MM.1S (cell line): ENCODE data around the gene MEGF10.

Experiments
- DNase-seq: peaks from one replicate; pipeline ENCODE4 v3.0.0-alpha.2; 2015
- H2AFZ ChIP-seq: fragments of 300-600 bp; sonication (generic); 2 replicates; pipeline ENCODE4 v1.6.0; 2016; ENCODE audit warnings: antibody characterized with exemption, low read length
- H3F3A ChIP-seq: fragments of 300-600 bp; sonication (generic); 2 replicates; pipeline ENCODE4 v1.6.1; 2016; ENCODE audit warnings: mild to moderate bottlenecking, antibody characterized with exemption, low read length, moderate library complexity, mixed read lengths; ENCODE audit not compliant: insufficient read depth
- H3K27ac ChIP-seq: fragments of 300-600 bp; sonication (generic); 2 replicates; pipeline ENCODE4 v1.5.1; 2016; ENCODE audit warnings: mild to moderate bottlenecking, low read length
- H3K27me3 ChIP-seq: fragments of 300-600 bp; sonication (generic); replicated peaks from 2 replicates; pipeline ENCODE4 v1.6.0; 2016; ENCODE audit warnings: low read length; ENCODE audit not compliant: insufficient read depth
- H3K36me3 ChIP-seq: fragments of 300-600 bp; sonication (generic); replicated peaks from 2 replicates; pipeline ENCODE4 v1.6.1; 2016; ENCODE audit warnings: mild to moderate bottlenecking, low read length, mixed read lengths; ENCODE audit not compliant: insufficient read depth
- H3K4me1 ChIP-seq: fragments of 300-600 bp; sonication (generic); 2 replicates; pipeline ENCODE4 v1.6.1; 2016; ENCODE audit warnings: low read length, mixed read lengths
- H3K4me2 ChIP-seq: fragments of 300-600 bp; sonication (generic); 2 replicates; pipeline ENCODE4 v1.6.0; 2016; ENCODE audit warnings: low read depth, low read length
- H3K4me3 ChIP-seq: fragments of 300-600 bp; sonication (generic); 2 replicates; pipeline ENCODE4 v1.5.1; 2016; ENCODE audit warnings: low read length, mixed read lengths
- H3K79me2 ChIP-seq: fragments of 300-600 bp; sonication (generic); 2 replicates; pipeline ENCODE4 v1.6.1; 2016; ENCODE audit warnings: mixed run types, low read length, mixed read lengths
- H3K9ac ChIP-seq: fragments of 300-600 bp; sonication (generic); 2 replicates; pipeline ENCODE4 v1.6.1; 2016; ENCODE audit warnings: low read length, mixed read lengths
- H3K9me2 ChIP-seq: fragments of 300-600 bp; sonication (generic); replicated peaks from 2 replicates; pipeline ENCODE4 v1.6.1; 2016; ENCODE audit warnings: mild to moderate bottlenecking, low read length, mixed read lengths; ENCODE audit not compliant: insufficient read depth
- H3K9me3 ChIP-seq: fragments of 300-600 bp; sonication (generic); replicated peaks from 2 replicates; pipeline ENCODE4 v1.6.1; 2016; ENCODE audit warnings: mild to moderate bottlenecking, low read length, mixed read lengths; ENCODE audit not compliant: insufficient read depth
- H4K20me1 ChIP-seq: fragments of 300-600 bp; sonication (generic); 2 replicates; pipeline ENCODE4 v1.6.1; 2016; ENCODE audit warnings: mild to moderate bottlenecking, low read length, moderate library complexity, mixed read lengths; ENCODE audit not compliant: insufficient read depth
- CTCF ChIP-seq: fragments of 300-600 bp; sonication (generic); IDR thresholded peaks from 2 replicates; pipeline ENCODE4 v1.5.1; 2016; ENCODE audit warnings: antibody characterized with exemption, low read length, mixed read lengths
- EZH2 ChIP-seq: fragments of 300-600 bp; sonication (generic); optimal IDR thresholded peaks from 2 replicates; pipeline ENCODE3; 2017; ENCODE audit warnings: low read depth, mild to moderate bottlenecking, antibody characterized with exemption, low read length, mixed read lengths
- EZH2phosphoT487 ChIP-seq: fragments of 300-600 bp; sonication (generic); IDR thresholded peaks from 2 replicates; pipeline ENCODE4 v1.6.1; 2018; ENCODE audit warnings: antibody characterized with exemption, low read length

Gene MEGF10

GRCh38 chr5:127430627-127431026 is 140.0 kb downstream of the MEGF10 start:
- Histone ChIP-seq H3K36me3 (no peaks in the 10 kb centered on the region), H3K4me1 (no peaks in the 10 kb centered on the region), H3K27ac (no peak overlapping the region), H2AFZ (no peak overlapping the region), H3K9me2 (no peaks in the 10 kb centered on the region), H3K27me3 (no peaks in the 10 kb centered on the region), H3K4me3 (no peak overlapping the region), H3F3A (no peaks in the 10 kb centered on the region), H3K9me3 (no peaks in the 10 kb centered on the region), H3K9ac (no peak overlapping the region), H3K4me2 (no peak overlapping the region), H4K20me1 (no peaks in the 10 kb centered on the region), H3K79me2 (no peaks in the 10 kb centered on the region)
- DNase-seq = no peak
- no peak for TF ChIP-seq EZH2phosphoT487
- no peak for TF ChIP-seq CTCF

- no peaks in the 10 kb centered on the region for H3K9me2 ChIP-seq
- no peaks in the 10 kb centered on the region for H4K20me1 ChIP-seq
- DNase-seq = no peak
- no peak overlapping the region for H3K4me3 ChIP-seq
- TF ChIP-seq EZH2 (no peak), CTCF (no peak), EZH2phosphoT487 (no peak)
- no peaks in the 10 kb centered on the region for H3K27me3 ChIP-seq
- H3K27ac ChIP-seq = no peak overlapping the region
- no peaks in the 10 kb centered on the region for H3K4me1 ChIP-seq
- no peaks in the 10 kb centered on the region for H3K9me3 ChIP-seq
- no peaks in the 10 kb centered on the region for H3F3A ChIP-seq
- H2AFZ ChIP-seq = no peak overlapping the region
- H3K79me2 ChIP-seq = no peaks in the 10 kb centered on the region
- H3K4me2 ChIP-seq = no peak overlapping the region
- no peak overlapping the region for H3K9ac ChIP-seq
- no peaks in the 10 kb centered on the region for H3K36me3 ChIP-seq
These were observed 141.5 kb downstream of the MEGF10 start for GRCh38 chr5:127431977-127432585.

GRCh38 chr5:127433526-127433925 is 142.9 kb downstream of the MEGF10 start:
- H3K4me3 ChIP-seq = no peak overlapping the region
- no peaks in the 10 kb centered on the region for H3F3A ChIP-seq
- no peaks in the 10 kb centered on the region for H3K27me3 ChIP-seq
- no peaks in the 10 kb centered on the region for H3K79me2 ChIP-seq
- no peak overlapping the region for H3K4me2 ChIP-seq
- H3K9ac ChIP-seq = no peak overlapping the region
- no peaks in the 10 kb centered on the region for H3K9me2 ChIP-seq
- H2AFZ ChIP-seq = no peak overlapping the region
- no peak overlapping the region for H3K27ac ChIP-seq
- no peaks in the 10 kb centered on the region for H3K36me3 ChIP-seq
- no peaks in the 10 kb centered on the region for H3K9me3 ChIP-seq
- TF ChIP-seq CTCF (no peak), EZH2 (no peak), EZH2phosphoT487 (no peak)
- DNase-seq = no peak
- no peaks in the 10 kb centered on the region for H3K4me1 ChIP-seq
- no peaks in the 10 kb centered on the region for H4K20me1 ChIP-seq
